Mesenchymal stem cell (in vitro differentiated cells and primary cell): Measurements from ENCODE around the gene SEC22B.
A peak's percentile ranks its signal among the peaks of the same experiment; 100 is the strongest.
"Not testable (repeated sequence)": the region's sequence is repeated elsewhere in the genome, so short reads cannot be mapped to it uniquely, and the experiment has no call there.

Experiments
- DNase-seq: peaks from one replicate; pipeline ENCODE4 v3.0.0-alpha.2; 2013
- H2AFZ ChIP-seq: one replicate; pipeline ENCODE4 v1.6.1; 2013; ENCODE audit warnings: low read depth, mild to moderate bottlenecking, control low read depth, inconsistent platforms, low read length, moderate library complexity
- H2AK5ac ChIP-seq: 2 replicates; pipeline ENCODE4 v1.6.1; 2013; ENCODE audit warnings: low read length, moderate library complexity, mild to moderate bottlenecking, inconsistent platforms; ENCODE audit not compliant: severe bottlenecking
- H2BK120ac ChIP-seq: one replicate; pipeline ENCODE4 v1.6.1; 2013; ENCODE audit warnings: low read depth, mild to moderate bottlenecking, inconsistent platforms, low read length, moderate library complexity
- H2BK12ac ChIP-seq, 2 experiments: one replicate each; pipeline ENCODE4 v1.6.1; 2013; ENCODE audit warnings: inconsistent platforms in 2 of 2, low read length in 2 of 2, mild to moderate bottlenecking in 2 of 2, moderate library complexity in 2 of 2, control low read depth in 1 of 2
- H2BK15ac ChIP-seq: one replicate; pipeline ENCODE4 v1.6.1; 2013; ENCODE audit warnings: mild to moderate bottlenecking, low read depth, inconsistent platforms; ENCODE audit not compliant: poor library complexity, severe bottlenecking
- H2BK5ac ChIP-seq: 2 replicates; pipeline ENCODE4 v1.6.1; 2013; ENCODE audit warnings: low read depth, mild to moderate bottlenecking, low read length, control low read depth, inconsistent platforms; ENCODE audit not compliant: poor library complexity, severe bottlenecking
- H3K14ac ChIP-seq, 2 experiments: one replicate each; pipeline ENCODE4 v1.6.1; 2013; ENCODE audit warnings: inconsistent platforms in 2 of 2, low read length in 2 of 2, control low read depth in 1 of 2, mild to moderate bottlenecking in 1 of 2, moderate library complexity in 1 of 2
- H3K18ac ChIP-seq, 2 experiments: one replicate each; pipeline ENCODE4 v1.6.1; 2013; ENCODE audit warnings: inconsistent platforms in 2 of 2, low read length in 2 of 2, control low read depth in 1 of 2, low read depth in 1 of 2, mild to moderate bottlenecking in 1 of 2
- H3K23ac ChIP-seq, 2 experiments: one replicate each; pipeline ENCODE4 v1.6.1; 2013; ENCODE audit warnings: inconsistent platforms in 2 of 2, low read length in 2 of 2, mild to moderate bottlenecking in 2 of 2, moderate library complexity in 2 of 2, control low read depth in 1 of 2
- H3K27ac ChIP-seq: 2 replicates; pipeline ENCODE4 v1.5.1; 2013; ENCODE audit warnings: mild to moderate bottlenecking, moderate library complexity, low read length, control low read depth, inconsistent platforms; ENCODE audit not compliant: poor library complexity, severe bottlenecking
- H3K27me3 ChIP-seq, 2 experiments: 2 replicates each; pipeline versions ENCODE4 v1.6.1 to v1.7.0; 2013; ENCODE audit warnings: low read length in 2 of 2, mild to moderate bottlenecking in 2 of 2, moderate library complexity in 2 of 2, control low read depth in 1 of 2, inconsistent platforms in 1 of 2; ENCODE audit not compliant: control insufficient read depth in 1 of 2, insufficient read depth in 1 of 2
- H3K36me3 ChIP-seq, 2 experiments: 2 replicates each; pipeline versions ENCODE4 v1.6.1 to v1.7.0; 2013; ENCODE audit warnings: low read length in 2 of 2, control low read depth in 1 of 2, inconsistent platforms in 1 of 2, low read depth in 1 of 2, mild to moderate bottlenecking in 1 of 2; ENCODE audit not compliant: insufficient read depth in 2 of 2, control insufficient read depth in 1 of 2
- H3K4ac ChIP-seq, 2 experiments: one replicate each; pipeline ENCODE4 v1.6.1; 2013; ENCODE audit warnings: inconsistent platforms in 2 of 2, low read length in 2 of 2, mild to moderate bottlenecking in 2 of 2, moderate library complexity in 2 of 2, control low read depth in 1 of 2, low read depth in 1 of 2
- H3K4me1 ChIP-seq: 2 replicates; pipeline ENCODE4 v1.6.1; 2013; ENCODE audit warnings: low read depth, low read length, control low read depth; ENCODE audit not compliant: control insufficient read depth, insufficient read depth
- H3K4me2 ChIP-seq: 2 replicates; pipeline ENCODE4 v1.6.1; 2013; ENCODE audit warnings: low read length, mild to moderate bottlenecking, inconsistent platforms; ENCODE audit not compliant: poor library complexity, severe bottlenecking
- H3K4me3 ChIP-seq, 2 experiments: 2 replicates each; pipeline versions ENCODE4 v1.5.1 to v1.7.0; 2013; ENCODE audit warnings: low read length in 2 of 2, mild to moderate bottlenecking in 2 of 2, control low read depth in 1 of 2, low read depth in 1 of 2; ENCODE audit not compliant: insufficient read depth in 1 of 2
- H3K79me1 ChIP-seq: replicated peaks from 2 replicates; pipeline ENCODE4 v1.6.1; 2013; ENCODE audit warnings: mild to moderate bottlenecking, control low read depth, low read length, inconsistent platforms; ENCODE audit not compliant: poor library complexity, severe bottlenecking
- H3K9ac ChIP-seq: 2 replicates; pipeline ENCODE4 v1.7.0; 2013; ENCODE audit warnings: mild to moderate bottlenecking, low read length, moderate library complexity
- H3K9me3 ChIP-seq: 2 replicates; pipeline ENCODE4 v1.7.0; 2013; ENCODE audit warnings: mild to moderate bottlenecking, low read length; ENCODE audit not compliant: control insufficient read depth
- H4K8ac ChIP-seq: one replicate; pipeline ENCODE4 v1.6.1; 2013; ENCODE audit warnings: inconsistent platforms, mild to moderate bottlenecking, low read length, moderate library complexity
- H4K91ac ChIP-seq: one replicate; pipeline ENCODE4 v1.6.1; 2013; ENCODE audit warnings: mild to moderate bottlenecking, low read length, inconsistent platforms
- WGBS: methylation state at CpG from one replicate; pipeline ENCODE4 v1.1.7; 2013; ENCODE audit warnings: mixed read lengths; 5-methylcytosine and 5-hydroxymethylcytosine counted together

SEC22B gene

GRCh38 chr1:120144169-120144568 lies 32.2 kb downstream of the SEC22B start:
- H3K4ac ChIP-seq, H2BK15ac ChIP-seq, H3K4me3 ChIP-seq, H3K14ac ChIP-seq, H3K4me1 ChIP-seq, DNase-seq, H2AFZ ChIP-seq, H2BK12ac ChIP-seq, H4K91ac ChIP-seq, H3K18ac ChIP-seq, H2AK5ac ChIP-seq, H3K9me3 ChIP-seq, H3K27me3 ChIP-seq, H3K79me1 ChIP-seq, H3K23ac ChIP-seq, H4K8ac ChIP-seq, H3K36me3 ChIP-seq, H3K4me2 ChIP-seq, H2BK120ac ChIP-seq, H2BK5ac ChIP-seq: not testable (repeated sequence)
- WGBS = no CpG with 5 or more reads among the region's 2 CpGs
- Histone ChIP-seq H3K9ac (peak overlapping the region; percentile 71), H3K27ac (peak overlapping the region; percentile 66)

- not testable (repeated sequence) for H3K27me3 ChIP-seq, H2BK15ac ChIP-seq
Measured at GRCh38 chr1:120143334-120143733, 33.0 kb downstream of the SEC22B start.

GRCh38 chr1:120142512-120143263 lies 33.6 kb downstream of the SEC22B start:
- H3K18ac ChIP-seq = peak overlapping the region in 1 of 2 experiments; percentile 11
- not testable (repeated sequence) for H2AK5ac ChIP-seq, H4K8ac ChIP-seq, H3K4me1 ChIP-seq, H2BK12ac ChIP-seq, H3K9me3 ChIP-seq, H3K23ac ChIP-seq, H2BK15ac ChIP-seq, H3K4me2 ChIP-seq, H3K27me3 ChIP-seq, H3K36me3 ChIP-seq, H2BK120ac ChIP-seq, H2AFZ ChIP-seq, H4K91ac ChIP-seq, H2BK5ac ChIP-seq, H3K79me1 ChIP-seq, H3K4ac ChIP-seq, H3K14ac ChIP-seq
- peak overlapping the region in 1 of 2 experiments; percentile 44 for H3K4me3 ChIP-seq
- no CpG with 5 or more reads among the region's 14 CpGs for WGBS
- peak overlapping the region; percentile 56 for H3K27ac ChIP-seq
- H3K9ac ChIP-seq = peak overlapping the region; percentile 71
- DNase-seq = peak; percentile 28

More at GRCh38 chr1:120143334-120143733, 33.0 kb downstream of the SEC22B start:
- H3K79me1 ChIP-seq, H4K91ac ChIP-seq, H4K8ac ChIP-seq, H3K36me3 ChIP-seq, H3K18ac ChIP-seq, H2AK5ac ChIP-seq, H3K4me3 ChIP-seq, H3K4me2 ChIP-seq, H3K4me1 ChIP-seq, H3K14ac ChIP-seq, H3K9me3 ChIP-seq, H3K4ac ChIP-seq, H2BK12ac ChIP-seq, H2BK120ac ChIP-seq, H2BK5ac ChIP-seq, H3K23ac ChIP-seq, H2AFZ ChIP-seq: not testable (repeated sequence)
- Histone ChIP-seq H3K9ac (peak overlapping the region; percentile 71), H3K27ac (peak overlapping the region; percentile 79)
- WGBS = no CpG with 5 or more reads among the region's 3 CpGs
- DNase-seq = peak; percentile 14

- not testable (repeated sequence) for H3K18ac ChIP-seq, H2AFZ ChIP-seq, H3K36me3 ChIP-seq, H2BK15ac ChIP-seq, H3K9me3 ChIP-seq, H3K14ac ChIP-seq, H2BK120ac ChIP-seq, H3K4me3 ChIP-seq, H3K23ac ChIP-seq, H2BK5ac ChIP-seq, H3K27ac ChIP-seq, DNase-seq, H4K8ac ChIP-seq, H3K4me1 ChIP-seq, H3K9ac ChIP-seq, H3K27me3 ChIP-seq, H4K91ac ChIP-seq, H2AK5ac ChIP-seq, H2BK12ac ChIP-seq, H3K4me2 ChIP-seq, H3K79me1 ChIP-seq, H3K4ac ChIP-seq
Measured at GRCh38 chr1:120141865-120142264, 34.5 kb downstream of the SEC22B start.
